ENCODE measurements around the gene RAB31.

- no peak for TF ChIP-seq CTCF (IDR thresholded peaks at IDR 0.05)
- TF ChIP-seq POLR2A (IDR thresholded peaks at IDR 0.05), result no peak
These were observed 103.9 kb downstream of the RAB31 start for GRCh38 chr18:9811978-9812377.
